Measurements from ENCODE around the gene CD93.

DNA sequence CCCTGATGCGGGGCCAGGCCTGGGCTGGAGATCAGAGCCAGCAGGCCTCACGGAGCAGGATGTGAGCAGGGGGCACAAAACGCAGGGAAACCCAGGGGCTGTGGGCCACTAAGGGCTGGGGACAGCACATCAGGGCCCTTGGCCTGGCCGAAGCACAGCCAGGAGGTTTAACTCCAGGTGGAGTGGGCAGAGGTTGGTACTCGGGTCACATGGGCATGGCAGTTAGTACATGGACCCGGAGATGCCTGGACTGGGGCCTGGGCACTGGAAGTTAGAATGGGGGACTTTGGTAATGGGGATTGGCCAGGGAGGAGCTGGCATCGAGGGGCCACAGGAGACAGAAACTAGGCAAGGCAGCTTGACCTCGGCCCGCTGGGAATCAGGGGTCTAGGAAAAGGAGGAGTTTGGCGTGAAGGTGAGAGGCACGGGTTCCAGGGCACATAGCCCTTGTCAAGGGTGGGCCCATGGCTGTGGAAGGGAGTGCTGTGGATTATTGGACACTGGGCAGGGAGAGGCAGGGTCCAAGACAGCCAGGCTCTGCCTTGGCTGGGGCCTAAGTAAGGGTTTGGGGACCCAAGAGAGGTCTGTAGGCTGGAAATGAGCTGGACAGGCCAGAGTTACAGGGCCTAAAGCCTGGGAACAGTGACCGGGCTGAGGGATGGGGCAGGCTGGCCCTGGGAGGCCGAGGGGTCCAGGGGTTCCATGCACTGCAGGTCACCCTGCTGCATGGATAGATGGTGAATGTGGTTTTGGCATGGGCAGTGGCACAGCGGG is 41.6 kb upstream of the CD93 start:
- no peak for TF ChIP-seq POU2F2 (IDR thresholded peaks at IDR 0.05; ENCODE audit: low read depth, low read length)
- no peak for TF ChIP-seq POLR2A (IDR thresholded peaks at IDR 0.05; ENCODE audit: low read depth, low read length)
- TF ChIP-seq POLR2AphosphoS5 (IDR thresholded peaks at IDR 0.05; ENCODE audit: low read depth, low read length), result no peak
- no peak for TF ChIP-seq PAX5 (IDR thresholded peaks at IDR 0.05; ENCODE audit: insufficient read depth, low read length, severe bottlenecking)
- TF ChIP-seq SPI1 (IDR thresholded peaks at IDR 0.05; ENCODE audit: low read depth, low read length), result no peak
